Keratinocyte (primary cell): ENCODE results near the gene ITPK1.

Source experiments
- CTCF ChIP-seq, 3 experiments: IDR thresholded peaks in 1 of 3; conservative IDR thresholded peaks in 1 of 3; optimal IDR thresholded peaks in 1 of 3; 2 replicates in 2 of 3; 3 replicates in 1 of 3; pipeline versions ENCODE3 to v1.5.1; 2011; ENCODE audit warnings: low read length in 3 of 3, mild to moderate bottlenecking in 3 of 3, moderate library complexity in 2 of 3, control low read depth in 1 of 3, inconsistent platforms in 1 of 3; ENCODE audit not compliant: insufficient read depth in 2 of 3; ENCODE audit errors: extremely low read depth in 1 of 3
- EZH2 ChIP-seq: IDR thresholded peaks from one replicate; pipeline ENCODE4 v1.6.1; 2012; ENCODE audit warnings: inconsistent platforms, mild to moderate bottlenecking, low read length, moderate library complexity

GRCh38 chr14:93100570-93100969 is 15.2 kb downstream of the ITPK1 start:
- TF ChIP-seq EZH2 (no peak), CTCF (optimal IDR thresholded peaks at IDR 0.05 in 1 of 3, IDR thresholded peaks at IDR 0.05 in 1 of 3, conservative IDR thresholded peaks at IDR 0.05 in 1 of 3; ENCODE audit: extremely low read depth in 1 of 3, insufficient read depth in 2 of 3, low read length in 3 of 3) (no peak)
